HFFc6 (cell line): ENCODE measurements around the gene CIRBP. TPM values are rescaled to one million over a fixed set of nuclear protein-coding genes. Genes with fewer than 3 reads are reported as not detected.

Experiments used
- DNase-seq: peaks from one replicate; pipeline ENCODE4 v3.0.0-alpha.2; 2018
- H3K27ac Mint-ChIP-seq: 2 replicates; pipeline ENCODE4 v1.8.0; 2020; ENCODE audit warnings: mild to moderate bottlenecking, mixed read lengths
- H3K27me3 Mint-ChIP-seq: 2 replicates; pipeline ENCODE4 v1.8.0; 2021; ENCODE audit warnings: mild to moderate bottlenecking, moderate library complexity, mixed read lengths; ENCODE audit not compliant: insufficient read depth
- H3K36me3 Mint-ChIP-seq: 2 replicates; pipeline ENCODE4 v1.8.0; 2021; ENCODE audit warnings: low read depth, mixed read lengths
- H3K4me1 Mint-ChIP-seq: 2 replicates; pipeline ENCODE4 v1.8.0; 2020; ENCODE audit warnings: low read depth, mixed read lengths
- H3K4me3 Mint-ChIP-seq: 2 replicates; pipeline ENCODE4 v1.8.0; 2020; ENCODE audit warnings: mild to moderate bottlenecking, moderate library complexity, mixed read lengths
- H3K9me3 Mint-ChIP-seq: 2 replicates; pipeline ENCODE4 v1.8.0; 2020; ENCODE audit warnings: mild to moderate bottlenecking, mixed read lengths
- CTCF ChIP-seq: fragments of 200-600 bp; sonication (generic); IDR thresholded peaks from 2 replicates; pipeline ENCODE4 v1.5.0; 2021; ENCODE audit warnings: antibody characterized with exemption, mild to moderate bottlenecking
- long read RNA-seq: library from polyadenylated mRNA; unstranded; transcript quantifications from one replicate; pipeline ENCODE4 v2.0.0, GENCODE V29; 2019
- total RNA-seq, 6 experiments: library from RNA; stranded (reverse); fragmentation: NEBNext Ultra II Directional; extraction: Animal tissue kit (Norgen Biotek cat#: 25700); gene quantifications; 2 replicates in 1 of 6; 3 replicates in 5 of 6; pipeline ENCODE4 v1.2.3, GENCODE V29; 2021

Gene CIRBP
- 100 to 1,000 TPM; 160 to 243 (median 190) TPM for total RNA-seq
- long read RNA-seq, transcript CIRBP-210 (8 exons, 938 nt) = minor isoform, 6 of 199 reads
- long read RNA-seq, transcript CIRBP-246 (6 exons, 1,043 nt) = minor isoform, 6 of 199 reads
- long read RNA-seq, transcript CIRBP-201 (7 exons, 1,328 nt) = major isoform, 142 of 199 reads
- long read RNA-seq, partial matches to known transcripts = 11 of 199 reads
- long read RNA-seq, other reads (novel, unspliced or antisense) = 30 of 199 reads

DNA sequence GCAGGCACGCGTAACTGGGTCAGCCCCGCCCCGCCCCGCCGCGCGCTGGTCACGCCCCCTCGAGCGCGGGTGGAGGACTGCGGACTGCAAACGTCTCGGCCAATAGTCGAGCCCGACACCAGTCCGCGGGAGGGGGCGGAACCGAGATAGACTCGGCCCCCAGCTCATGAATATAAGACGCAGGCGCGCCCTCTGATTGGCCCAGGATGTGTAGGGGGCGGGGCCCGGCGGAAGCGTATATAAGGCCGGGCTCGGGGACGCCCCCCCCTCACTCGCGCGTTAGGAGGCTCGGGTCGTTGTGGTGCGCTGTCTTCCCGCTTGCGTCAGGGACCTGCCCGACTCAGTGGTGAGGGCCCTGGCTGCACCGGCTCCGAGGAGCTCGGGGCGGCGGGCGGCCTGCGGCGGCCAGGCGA lies at the start of gene CIRBP:
Gene CIRBP, plus strand, starts transcription at position 268 of the 413 bp plus-strand sequence. CDS start 1,602 bp downstream, outside the sequence.
- peaks cover 75% of the 10 kb centered on the region for H3K4me1 Mint-ChIP-seq
- peaks cover 40% of the 10 kb centered on the region for H3K36me3 Mint-ChIP-seq
- peak within 1 kb of the TSS; percentile 96 for H3K27ac Mint-ChIP-seq

DNA sequence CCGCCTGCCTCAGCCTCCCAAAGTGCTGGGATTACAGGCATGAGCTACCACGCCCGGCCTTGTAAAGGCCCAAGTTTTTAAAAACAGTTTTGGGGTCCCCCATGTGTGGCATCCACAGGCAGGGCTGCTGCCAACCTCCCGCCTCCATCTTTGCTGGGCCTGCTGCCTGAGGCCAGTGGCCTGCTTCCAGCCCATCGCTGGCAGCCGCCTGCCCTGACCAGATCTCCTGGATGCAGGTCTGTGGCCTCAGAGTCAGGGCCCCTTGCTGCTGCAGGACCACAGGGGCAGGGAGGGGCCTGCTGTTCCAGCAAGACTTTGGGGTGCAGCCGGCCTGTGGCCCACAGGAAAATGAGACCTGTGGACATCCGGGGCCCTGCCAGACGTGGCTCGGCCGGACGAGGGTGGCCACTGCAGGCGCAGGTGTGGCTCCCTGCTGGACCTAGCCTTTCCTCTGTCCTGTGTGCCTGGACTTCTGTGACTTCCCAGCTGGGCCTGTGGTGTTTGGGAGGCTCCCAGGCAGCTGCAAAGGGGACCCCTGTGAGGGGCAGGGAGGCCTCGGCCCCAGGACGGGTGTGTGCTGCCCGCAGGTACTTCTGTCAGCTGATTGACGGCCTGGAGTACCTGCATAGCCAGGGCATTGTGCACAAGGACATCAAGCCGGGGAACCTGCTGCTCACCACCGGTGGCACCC lies 49.2 kb upstream of the CIRBP start:
- Mint-ChIP-seq H3K9me3 (no peaks in the 10 kb centered on the region), H3K4me1 (peaks cover 21% of the 10 kb centered on the region), H3K27me3 (peaks cover 5% of the 10 kb centered on the region), H3K36me3 (no peaks in the 10 kb centered on the region), H3K4me3 (no peak overlapping the region), H3K27ac (no peak overlapping the region)
- no peak for DNase-seq
- no peak for TF ChIP-seq CTCF

More for the DNA sequence above, at the start of gene CIRBP:
- Mint-ChIP-seq H3K9me3 (no peaks in the 10 kb centered on the region), H3K4me3 (peak within 1 kb of the TSS; percentile 92), H3K27me3 (peaks cover 17% of the 10 kb centered on the region)
- TF ChIP-seq CTCF = no peak
- peak; percentile 98 for DNase-seq

GRCh38 chr19:1220477-1220930 lies 48.6 kb upstream of the CIRBP start:
- no peak; the same call in 1 of the 2 replicates for TF ChIP-seq CTCF
- H3K36me3 Mint-ChIP-seq = no peaks in the 10 kb centered on the region
- H3K4me1 Mint-ChIP-seq = peaks cover 18% of the 10 kb centered on the region
- no peak overlapping the region for H3K4me3 Mint-ChIP-seq
- H3K9me3 Mint-ChIP-seq = no peaks in the 10 kb centered on the region
- DNase-seq = no peak
- H3K27ac Mint-ChIP-seq = no peak overlapping the region
- H3K27me3 Mint-ChIP-seq = peaks cover 3% of the 10 kb centered on the region

GRCh38 chr19:1220976-1221903 lies 47.9 kb upstream of the CIRBP start:
- Mint-ChIP-seq H3K36me3 (no peaks in the 10 kb centered on the region), H3K27ac (no peak overlapping the region), H3K27me3 (peaks cover 2% of the 10 kb centered on the region; the same call in 1 of the 2 replicates), H3K9me3 (no peaks in the 10 kb centered on the region), H3K4me3 (no peak overlapping the region), H3K4me1 (peaks cover 11% of the 10 kb centered on the region)
- peak; percentile 80 for TF ChIP-seq CTCF
- peak; percentile 42 for DNase-seq

GRCh38 chr19:1221904-1222255 lies 47.3 kb upstream of the CIRBP start:
- no peak overlapping the region for H3K27ac Mint-ChIP-seq
- peaks cover 2% of the 10 kb centered on the region; the same call in 1 of the 2 replicates for H3K27me3 Mint-ChIP-seq
- H3K4me1 Mint-ChIP-seq = peaks cover 5% of the 10 kb centered on the region
- H3K4me3 Mint-ChIP-seq = no peak overlapping the region
- no peaks in the 10 kb centered on the region for H3K36me3 Mint-ChIP-seq
- DNase-seq = no peak
- no peak for TF ChIP-seq CTCF
- no peaks in the 10 kb centered on the region for H3K9me3 Mint-ChIP-seq
